GM21447 (cell line): ENCODE measurements around the gene CCDC102A.

Experiments
- ATAC-seq: cut with Tn5 transposase; IDR thresholded peaks from one replicate; pipeline ENCODE4 v1.9.1; 2021; ENCODE audit not compliant: unreplicated experiment

The CCDC102A gene

GRCh38 chr16:57538235-57538721 is 1.9 kb upstream of the CCDC102A start:
- ATAC-seq = no peak

- ATAC-seq = no peak
Observed at GRCh38 chr16:57537581-57538234, 1.3 kb upstream of the CCDC102A start.

- no peak for ATAC-seq
Observed at GRCh38 chr16:57537194-57537505, 779 bp upstream of the CCDC102A start.

GRCh38 chr16:57535680-57536305 is 578 bp downstream of the CCDC102A start:
- ATAC-seq = peak; percentile 44

GRCh38 chr16:57534881-57535658 is 1.3 kb downstream of the CCDC102A start:
- no peak for ATAC-seq

- no peak for ATAC-seq
Observed at GRCh38 chr16:57534337-57534880, 2.0 kb downstream of the CCDC102A start.

- no peak for ATAC-seq
Observed at GRCh38 chr16:57533431-57534336, 2.7 kb downstream of the CCDC102A start.

GRCh38 chr16:57532266-57532625 is 4.1 kb downstream of the CCDC102A start:
- no peak for ATAC-seq

- ATAC-seq = no peak
Observed at GRCh38 chr16:57531635-57532265, 4.6 kb downstream of the CCDC102A start.

- no peak for ATAC-seq
Observed at GRCh38 chr16:57531253-57531575, 5.2 kb downstream of the CCDC102A start.

- ATAC-seq = no peak
Observed at GRCh38 chr16:57530522-57531252, 5.7 kb downstream of the CCDC102A start.

GRCh38 chr16:57530104-57530521 is 6.3 kb downstream of the CCDC102A start:
- ATAC-seq = peak; percentile 79

GRCh38 chr16:57529391-57530103 is 6.8 kb downstream of the CCDC102A start:
- peak; percentile 8 for ATAC-seq

GRCh38 chr16:57528499-57529390 is 7.6 kb downstream of the CCDC102A start:
- no peak for ATAC-seq

- ATAC-seq = no peak
Observed at GRCh38 chr16:57527610-57528360, 8.6 kb downstream of the CCDC102A start.

- ATAC-seq = no peak
Observed at GRCh38 chr16:57527027-57527426, 9.3 kb downstream of the CCDC102A start.

- ATAC-seq = no peak
Observed at GRCh38 chr16:57526498-57526897, 9.9 kb downstream of the CCDC102A start.
